ENCODE results near the gene GARIN6.
"Not testable (repeated sequence)": the region's sequence is repeated elsewhere in the genome, so short reads cannot be mapped to it uniquely, and the experiment has no call there.

The GARIN6 gene

GRCh38 chr12:99647453-99647852 lies at the start of gene GARIN6:
Gene GARIN6, plus strand, starts transcription at chr12:99647753. Its CDS starts 422 bp downstream, at chr12:99648175.
- DNase-seq (ENCODE audit: low spot score): no peak

- DNase-seq (ENCODE audit: low spot score): no peak
Measured at GRCh38 chr12:99598785-99599184, 48.8 kb upstream of the GARIN6 start.

GRCh38 chr12:99600388-99600787 lies 47.2 kb upstream of the GARIN6 start:
- no peak for DNase-seq (ENCODE audit: low spot score)

GRCh38 chr12:99609455-99610181 lies 37.9 kb upstream of the GARIN6 start:
- DNase-seq (ENCODE audit: low spot score): no peak

- DNase-seq (ENCODE audit: low spot score): no peak
Measured at GRCh38 chr12:99611117-99611516, 36.4 kb upstream of the GARIN6 start.

- no peak for DNase-seq (ENCODE audit: low spot score)
Measured at GRCh38 chr12:99611599-99611998, 36.0 kb upstream of the GARIN6 start.

GRCh38 chr12:99618657-99619056 lies 28.9 kb upstream of the GARIN6 start:
- no peak for DNase-seq (ENCODE audit: low spot score)

- DNase-seq (ENCODE audit: low spot score): peak; percentile 20
Measured at GRCh38 chr12:99619389-99620158, 28.0 kb upstream of the GARIN6 start.

- DNase-seq (ENCODE audit: low spot score): no peak
Measured at GRCh38 chr12:99620159-99620479, 27.4 kb upstream of the GARIN6 start.

GRCh38 chr12:99624591-99624990 lies 23.0 kb upstream of the GARIN6 start:
- DNase-seq (ENCODE audit: low spot score): not testable (repeated sequence)

- no peak for DNase-seq (ENCODE audit: low spot score)
Measured at GRCh38 chr12:99627459-99627858, 20.1 kb upstream of the GARIN6 start.

- no peak for DNase-seq (ENCODE audit: low spot score)
Measured at GRCh38 chr12:99644629-99645028, 2.9 kb upstream of the GARIN6 start.

- DNase-seq (ENCODE audit: low spot score): no peak
Measured at GRCh38 chr12:99648183-99648582, 630 bp downstream of the GARIN6 start.

GRCh38 chr12:99649551-99649950 lies 2.0 kb downstream of the GARIN6 start:
- no peak for DNase-seq (ENCODE audit: low spot score)

GRCh38 chr12:99658671-99659349 lies 11.3 kb downstream of the GARIN6 start:
- DNase-seq (ENCODE audit: low spot score): no peak

GRCh38 chr12:99670635-99671034 lies 23.1 kb downstream of the GARIN6 start:
- no peak for DNase-seq (ENCODE audit: low spot score)

- no peak for DNase-seq (ENCODE audit: low spot score)
Measured at GRCh38 chr12:99680276-99680675, 32.7 kb downstream of the GARIN6 start.

GRCh38 chr12:99686142-99686541 lies 38.6 kb downstream of the GARIN6 start:
- DNase-seq (ENCODE audit: low spot score): no peak

GRCh38 chr12:99695050-99695449 lies 47.5 kb downstream of the GARIN6 start:
- DNase-seq (ENCODE audit: low spot score): no peak

All from AG20443 (cell line).